HFFc6 (cell line): Measurements from ENCODE around the gene FBXW12. TPM values are rescaled to one million over a fixed set of nuclear protein-coding genes. Genes with fewer than 3 reads are reported as not detected.

ENCODE experiments used
- DNase-seq: peaks from one replicate; pipeline ENCODE4 v3.0.0-alpha.2; 2018
- H3K27ac Mint-ChIP-seq: 2 replicates; pipeline ENCODE4 v1.8.0; 2020; ENCODE audit warnings: mild to moderate bottlenecking, mixed read lengths
- H3K27me3 Mint-ChIP-seq: 2 replicates; pipeline ENCODE4 v1.8.0; 2021; ENCODE audit warnings: mild to moderate bottlenecking, moderate library complexity, mixed read lengths; ENCODE audit not compliant: insufficient read depth
- H3K36me3 Mint-ChIP-seq: 2 replicates; pipeline ENCODE4 v1.8.0; 2021; ENCODE audit warnings: low read depth, mixed read lengths
- H3K4me1 Mint-ChIP-seq: 2 replicates; pipeline ENCODE4 v1.8.0; 2020; ENCODE audit warnings: low read depth, mixed read lengths
- H3K4me3 Mint-ChIP-seq: 2 replicates; pipeline ENCODE4 v1.8.0; 2020; ENCODE audit warnings: mild to moderate bottlenecking, moderate library complexity, mixed read lengths
- H3K9me3 Mint-ChIP-seq: 2 replicates; pipeline ENCODE4 v1.8.0; 2020; ENCODE audit warnings: mild to moderate bottlenecking, mixed read lengths
- CTCF ChIP-seq: fragments of 200-600 bp; sonication (generic); IDR thresholded peaks from 2 replicates; pipeline ENCODE4 v1.5.0; 2021; ENCODE audit warnings: antibody characterized with exemption, mild to moderate bottlenecking
- total RNA-seq, 6 experiments: library from RNA; stranded (reverse); fragmentation: NEBNext Ultra II Directional; extraction: Animal tissue kit (Norgen Biotek cat#: 25700); gene quantifications; 2 replicates in 1 of 6; 3 replicates in 5 of 6; pipeline ENCODE4 v1.2.3, GENCODE V29; 2021

The FBXW12 gene
- total RNA-seq, 6 experiments from 2014 or later = not detected

GRCh38 chr3:48420561-48420960 is 48.5 kb downstream of the FBXW12 start:
- no peak for DNase-seq
- Mint-ChIP-seq H3K4me3 (no peak overlapping the region), H3K36me3 (no peaks in the 10 kb centered on the region), H3K4me1 (0 out of 2 replicates have a peak, but pooled peaks cover 6% of the 10 kb centered on the region), H3K9me3 (no peaks in the 10 kb centered on the region), H3K27ac (peak overlapping the region; percentile 16; the same call in 1 of the 2 replicates), H3K27me3 (peaks cover 8% of the 10 kb centered on the region)
- no peak for TF ChIP-seq CTCF

DNA sequence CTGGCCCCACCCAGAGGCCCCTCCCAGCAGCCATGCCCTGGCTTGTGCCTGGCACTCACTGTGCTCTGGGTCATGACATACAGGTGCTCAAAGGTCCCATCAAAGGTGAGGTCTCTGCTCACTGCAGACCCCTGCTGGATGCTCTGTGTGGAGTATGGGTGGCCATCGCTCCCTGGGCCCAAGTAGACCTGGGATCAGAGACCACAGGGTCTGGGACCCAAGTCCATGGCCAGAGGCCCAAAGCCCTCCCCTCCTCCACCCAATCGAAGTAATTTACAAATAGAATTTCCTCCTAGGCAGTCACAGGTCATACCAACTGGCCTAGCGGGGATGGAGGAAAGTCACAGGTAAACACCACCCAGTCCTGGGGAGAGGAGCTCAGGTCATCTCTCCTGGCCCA is 50.3 kb downstream of the FBXW12 start:
- Mint-ChIP-seq H3K27ac (no peak overlapping the region), H3K4me1 (peaks cover 12% of the 10 kb centered on the region; the same call in 1 of the 2 replicates), H3K27me3 (peaks cover 8% of the 10 kb centered on the region), H3K9me3 (no peaks in the 10 kb centered on the region), H3K36me3 (no peaks in the 10 kb centered on the region), H3K4me3 (no peak overlapping the region)
- no peak for DNase-seq
- no peak; the same call in 1 of the 2 replicates for TF ChIP-seq CTCF

DNA sequence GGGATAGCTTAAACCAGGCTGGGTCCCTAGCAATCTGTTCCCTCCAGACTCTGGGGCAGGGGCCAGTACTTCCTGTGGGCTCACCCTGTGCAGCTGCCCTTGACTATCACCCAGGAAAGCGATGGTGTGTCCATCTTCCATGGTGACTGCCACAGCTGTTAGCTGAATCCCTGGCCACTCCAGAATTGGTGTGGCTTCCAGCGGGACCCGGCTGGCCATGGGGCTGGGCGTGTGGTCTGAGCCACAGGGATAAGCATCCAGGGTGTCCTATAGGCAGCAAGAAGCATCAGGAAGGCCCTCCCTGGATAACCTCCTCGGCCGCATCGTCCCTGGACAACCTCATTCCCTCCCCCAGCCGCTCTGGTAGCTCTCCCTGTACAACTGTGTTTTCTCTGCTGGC is 50.7 kb downstream of the FBXW12 start:
- no peaks in the 10 kb centered on the region for H3K36me3 Mint-ChIP-seq

DNA sequence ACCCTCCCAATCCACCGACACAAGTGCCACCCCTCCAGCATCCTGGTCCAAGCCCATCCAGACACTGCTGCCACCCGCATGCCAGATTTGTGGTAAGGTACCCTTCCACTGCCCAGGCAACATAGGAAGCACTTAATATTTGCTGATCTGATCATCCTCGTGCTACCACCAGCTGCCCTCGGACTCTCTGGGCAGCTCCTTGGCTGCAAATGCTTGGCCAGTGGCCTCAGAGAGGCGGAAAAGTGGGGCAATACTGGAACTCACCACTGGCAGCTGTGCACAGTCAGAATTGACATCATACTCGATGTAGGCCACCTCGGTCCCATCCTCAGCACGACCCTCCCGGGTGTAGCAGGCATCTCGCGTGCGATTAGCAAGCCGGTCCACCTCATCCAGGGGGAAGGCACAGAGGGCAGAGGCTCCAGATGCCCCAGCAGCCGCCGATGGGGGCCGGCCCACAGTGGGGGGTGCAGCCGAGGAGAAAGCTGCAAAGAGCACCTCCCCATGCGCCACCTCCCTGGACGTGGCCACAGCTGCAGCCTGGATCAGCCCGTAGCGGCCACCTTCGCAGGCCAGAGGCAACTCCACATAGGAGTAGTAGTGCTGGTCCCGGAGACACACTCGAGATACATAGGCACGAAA is 51.3 kb downstream of the FBXW12 start:
- Mint-ChIP-seq H3K9me3 (no peaks in the 10 kb centered on the region), H3K4me1 (peaks cover 20% of the 10 kb centered on the region), H3K27me3 (peaks cover 8% of the 10 kb centered on the region), H3K27ac (no peak overlapping the region), H3K4me3 (no peak overlapping the region), H3K36me3 (no peaks in the 10 kb centered on the region)
- TF ChIP-seq CTCF = no peak
- no peak for DNase-seq

More for the DNA sequence above, 50.7 kb downstream of the FBXW12 start:
- H3K4me1 Mint-ChIP-seq = peaks cover 16% of the 10 kb centered on the region; the same call in 1 of the 2 replicates
- no peak for TF ChIP-seq CTCF
- H3K27me3 Mint-ChIP-seq = peaks cover 8% of the 10 kb centered on the region
- DNase-seq = no peak
- H3K27ac Mint-ChIP-seq = no peak overlapping the region
- no peaks in the 10 kb centered on the region for H3K9me3 Mint-ChIP-seq
- no peak overlapping the region for H3K4me3 Mint-ChIP-seq

DNA sequence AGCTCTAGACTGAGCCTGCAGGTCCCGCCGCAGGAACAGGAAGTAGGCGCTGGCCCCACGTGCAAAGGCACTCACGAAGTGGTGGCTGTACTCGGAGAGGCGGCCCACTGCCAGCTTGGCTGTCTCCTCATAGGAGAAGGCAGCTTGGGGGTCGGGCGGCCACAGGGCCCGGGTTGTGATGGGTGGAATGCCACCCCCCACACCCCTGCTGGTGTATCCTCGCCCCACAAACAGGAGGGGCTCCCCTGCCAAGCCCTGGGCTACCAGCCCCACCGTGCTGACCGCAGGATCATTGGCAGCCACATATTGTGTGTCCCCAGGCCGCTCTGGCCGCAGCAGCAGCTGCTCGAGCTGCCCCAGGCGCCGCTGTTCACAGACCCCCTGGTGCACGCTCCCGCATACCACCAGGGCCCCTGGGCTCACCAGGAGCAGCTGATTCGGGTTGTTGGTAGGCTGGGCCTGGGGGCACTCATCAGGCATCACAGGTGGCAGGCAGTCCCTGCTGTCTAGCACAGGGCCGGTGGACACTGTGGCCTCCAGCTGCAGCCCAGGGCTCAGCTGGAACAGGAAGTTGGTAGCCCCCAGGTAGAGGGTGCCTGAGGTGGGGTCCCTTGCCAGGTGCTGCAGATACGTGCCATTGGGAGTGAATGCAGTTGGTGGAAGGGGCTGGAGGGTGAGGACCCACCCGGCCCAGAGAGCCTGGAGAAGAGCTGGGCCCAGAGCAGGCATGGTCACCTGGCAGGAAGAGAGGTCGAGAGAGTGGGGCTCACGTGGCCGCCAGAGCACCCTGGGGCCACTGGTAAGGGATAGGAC is 52.1 kb downstream of the FBXW12 start:
- H3K36me3 Mint-ChIP-seq = no peaks in the 10 kb centered on the region

More for the DNA sequence above, 52.1 kb downstream of the FBXW12 start:
- Mint-ChIP-seq H3K27ac (no peak overlapping the region), H3K4me3 (no peak overlapping the region), H3K4me1 (peaks cover 22% of the 10 kb centered on the region), H3K9me3 (no peaks in the 10 kb centered on the region), H3K27me3 (peaks cover 8% of the 10 kb centered on the region)
- no peak for TF ChIP-seq CTCF
- no peak for DNase-seq
